GM18951 (cell line): Measurements from ENCODE around the gene COMMD1.

Experiments used
- POLR2A ChIP-seq: IDR thresholded peaks from 4 replicates; pipeline ENCODE4 v1.6.1; 2011; ENCODE audit warnings: mild to moderate bottlenecking; ENCODE audit not compliant: insufficient read length, insufficient read depth; ENCODE audit errors: extremely low read depth
- in situ Hi-C: fragments of 300-500 bp; cut with MboI; formaldehyde crosslinking; loops from one replicate; pipeline ENCODE4 v1.12.0; 2022; ENCODE audit warnings: low sequenced_read_pairs, mixed read lengths, inconsistent platforms; ENCODE audit not compliant: unreplicated experiment

Gene COMMD1

GRCh38 chr2:62175728-62176127, 270.3 kb downstream of the COMMD1 start:
- TF ChIP-seq POLR2A = no peak
- in situ Hi-C loops = no loop called here

GRCh38 chr2:62176801-62177200, 271.3 kb downstream of the COMMD1 start:
- in situ Hi-C loops = no loop called here

GRCh38 chr2:62177392-62178049, 272.0 kb downstream of the COMMD1 start:
- no peak for TF ChIP-seq POLR2A
- in situ Hi-C loops = no loop called here

More at GRCh38 chr2:62176801-62177200, 271.3 kb downstream of the COMMD1 start:
- no peak for TF ChIP-seq POLR2A

GRCh38 chr2:62178741-62179271, 273.3 kb downstream of the COMMD1 start:
- TF ChIP-seq POLR2A = no peak
- in situ Hi-C loops = no loop called here

GRCh38 chr2:62180975-62181374, 275.5 kb downstream of the COMMD1 start:
- in situ Hi-C loops = no loop called here
- no peak for TF ChIP-seq POLR2A

GRCh38 chr2:62181843-62182242, 276.4 kb downstream of the COMMD1 start:
- in situ Hi-C loops = no loop called here
- TF ChIP-seq POLR2A = no peak

- in situ Hi-C loops = no loop called here
- no peak for TF ChIP-seq POLR2A
Measured at GRCh38 chr2:62184512-62185230, 279.2 kb downstream of the COMMD1 start.
